GM18861 (cell line): ENCODE results near the gene SCAPER.
"Not testable (repeated sequence)": the region's sequence is repeated elsewhere in the genome, so short reads cannot be mapped to it uniquely, and the experiment has no call there.

Experiments used
- ATAC-seq: cut with Tn5 transposase; IDR thresholded peaks from one replicate; pipeline ENCODE4 v1.9.1; 2021; ENCODE audit not compliant: unreplicated experiment

SCAPER gene

DNA sequence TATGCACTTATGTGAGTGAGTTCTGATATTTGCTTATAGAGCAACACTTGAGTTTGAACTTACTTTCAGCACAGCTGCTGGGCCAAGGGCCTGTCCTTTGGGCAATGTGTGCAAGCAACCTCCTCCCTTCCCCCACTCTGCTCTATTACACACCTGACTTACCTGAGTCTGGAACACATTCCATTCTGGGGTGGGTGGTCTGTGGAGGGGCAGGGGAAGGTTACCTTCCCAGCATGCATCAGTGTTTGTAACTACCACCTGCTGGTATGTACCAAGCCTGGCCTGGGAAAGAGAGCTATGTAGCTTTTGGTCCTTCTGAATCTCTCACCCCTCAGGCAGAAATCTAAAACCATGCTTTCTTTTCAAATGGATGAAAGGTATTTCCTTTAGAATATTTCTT lies 465.6 kb downstream of the SCAPER start:
- ATAC-seq, result no peak

DNA sequence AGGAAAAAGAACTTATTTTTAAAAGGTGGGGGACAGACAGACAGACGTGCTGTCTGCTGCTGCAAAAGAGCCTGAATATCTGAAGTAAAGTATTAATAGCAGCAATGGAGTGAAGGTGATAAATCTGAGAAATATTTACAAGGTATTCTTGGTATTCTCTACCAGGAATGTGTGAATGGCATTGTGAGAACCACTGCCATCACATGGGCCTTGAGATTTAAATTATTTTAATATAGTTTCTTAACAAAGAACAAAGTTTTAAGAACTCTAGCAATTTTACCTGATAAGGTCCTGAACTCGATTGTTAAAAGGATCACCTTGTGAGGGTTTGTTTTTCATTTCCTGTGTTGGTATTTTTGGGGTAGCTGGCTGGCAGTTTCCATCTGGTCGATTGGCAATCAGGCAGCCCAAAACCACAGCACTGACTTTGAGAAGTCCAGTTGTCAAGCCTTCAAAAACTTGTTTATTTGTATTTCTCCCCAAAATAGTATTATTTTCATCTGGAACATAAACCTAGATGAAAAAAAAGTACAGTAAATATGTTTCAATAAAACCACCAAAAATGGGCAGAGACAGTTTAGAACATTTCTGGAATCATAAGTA lies 471.2 kb downstream of the SCAPER start:
- ATAC-seq, result no peak

DNA sequence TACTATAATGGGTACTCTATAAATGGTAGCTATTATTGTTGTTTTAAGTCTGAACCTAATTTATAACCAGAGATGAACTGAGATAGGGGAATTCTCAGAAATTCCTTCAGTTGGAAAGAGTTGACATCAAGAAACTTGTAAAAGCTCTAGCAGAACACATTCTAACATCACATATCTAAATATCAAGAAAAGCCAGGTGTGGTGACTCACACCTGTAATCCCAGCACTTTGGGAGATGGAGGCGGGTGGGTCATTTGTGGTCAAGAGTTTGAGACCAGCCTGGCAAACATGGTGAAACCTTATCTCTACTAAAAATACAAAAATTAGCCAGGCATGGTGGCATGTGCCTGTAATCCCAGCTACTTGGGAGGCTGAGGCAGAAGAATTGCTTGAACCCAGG lies 472.1 kb downstream of the SCAPER start:
- not testable (repeated sequence) for ATAC-seq

DNA sequence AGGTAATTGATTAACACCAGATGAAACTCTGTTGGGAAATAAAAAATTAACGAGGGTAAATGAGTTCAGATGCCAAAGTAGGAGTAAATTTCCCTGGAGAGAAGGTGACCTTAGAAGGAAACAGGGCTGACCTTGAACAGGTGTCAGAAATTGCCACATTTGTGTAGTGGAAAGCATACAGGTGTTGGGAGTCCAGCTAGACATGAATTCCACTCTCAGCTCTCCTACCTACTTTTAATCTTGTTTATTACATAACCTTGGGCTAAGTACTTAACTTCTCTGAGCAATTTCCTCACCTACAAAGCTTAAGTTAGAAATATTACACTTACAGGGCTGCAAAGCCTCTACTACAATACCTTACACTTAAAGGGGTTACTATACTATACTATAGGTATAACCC lies 472.5 kb downstream of the SCAPER start:
- no peak for ATAC-seq

DNA sequence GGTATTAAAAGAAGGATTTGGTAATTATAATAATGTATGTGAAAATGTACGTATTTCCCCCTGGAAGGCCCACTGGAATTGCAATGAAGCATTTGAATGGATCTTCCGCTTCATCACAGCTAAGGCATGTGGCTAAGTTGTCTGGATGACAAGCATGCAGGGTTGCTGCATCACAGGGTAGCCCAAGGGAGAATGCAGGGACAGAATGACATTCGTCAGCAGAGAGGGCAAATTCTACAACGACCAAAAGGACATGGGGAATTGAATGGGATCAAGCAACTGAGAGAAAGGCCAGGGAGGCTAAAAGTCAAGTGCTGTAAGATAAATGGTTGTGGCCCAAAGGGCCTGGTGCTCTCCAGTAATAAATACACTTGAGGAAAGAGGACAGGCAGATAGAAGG lies 473.2 kb downstream of the SCAPER start:
- ATAC-seq, result no peak

DNA sequence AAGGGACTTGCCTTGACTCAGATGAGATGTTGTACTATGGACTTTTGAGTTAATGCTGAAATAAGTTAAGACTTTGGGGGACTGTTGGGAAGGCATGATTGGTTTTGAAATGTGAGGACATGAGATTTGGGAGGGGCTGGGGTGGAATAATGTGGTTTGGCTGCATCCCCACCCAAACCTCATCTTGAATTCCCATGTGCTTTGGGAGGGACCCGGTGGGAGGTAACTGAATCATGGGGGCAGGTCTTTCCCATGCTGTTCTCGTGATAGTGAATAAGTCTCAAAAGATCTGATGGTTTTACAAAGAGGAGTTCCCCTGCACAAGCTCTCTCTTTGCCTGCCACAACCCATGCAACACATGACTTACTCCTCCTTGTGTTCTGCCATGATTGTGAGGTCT lies 474.4 kb downstream of the SCAPER start:
- ATAC-seq, result not testable (repeated sequence)

DNA sequence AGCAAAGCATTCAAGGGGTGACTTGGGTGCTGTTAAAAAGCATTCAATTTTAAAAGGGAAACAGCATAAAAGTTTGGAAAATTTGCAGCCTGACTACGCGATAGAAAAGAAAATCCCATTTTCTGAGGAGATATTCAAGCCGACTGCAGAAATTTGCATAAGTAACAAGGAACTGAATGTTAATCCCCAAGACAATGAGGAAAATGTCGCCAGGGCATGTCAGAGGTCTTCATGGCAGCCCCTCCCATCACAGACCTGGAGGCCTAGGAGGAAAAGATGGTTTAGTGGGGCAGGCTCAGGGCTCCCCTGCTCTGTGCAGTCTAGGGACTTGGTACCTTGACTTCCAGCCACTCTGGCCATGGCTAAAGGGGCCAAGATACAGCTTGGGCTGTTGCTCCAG lies 475.5 kb downstream of the SCAPER start:
- ATAC-seq, result no peak

DNA sequence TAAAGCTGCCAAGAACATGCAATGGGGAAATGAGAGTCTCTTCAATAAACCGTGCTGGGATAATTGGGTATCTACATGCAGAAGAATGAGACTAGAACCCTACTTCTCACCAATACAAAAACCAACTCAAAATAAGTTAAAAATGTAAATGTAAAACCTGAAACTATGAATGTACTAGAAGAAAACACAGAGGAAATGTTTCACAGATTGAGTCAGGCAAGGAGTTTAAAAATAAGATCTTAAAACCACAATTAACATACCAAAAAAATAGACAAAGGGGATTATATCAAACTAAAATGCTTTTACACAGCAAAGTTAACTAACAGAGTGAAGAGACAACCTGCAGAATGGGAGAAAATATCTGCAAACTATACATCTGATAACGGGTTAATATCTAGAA lies 478.2 kb downstream of the SCAPER start:
- ATAC-seq, result no peak

DNA sequence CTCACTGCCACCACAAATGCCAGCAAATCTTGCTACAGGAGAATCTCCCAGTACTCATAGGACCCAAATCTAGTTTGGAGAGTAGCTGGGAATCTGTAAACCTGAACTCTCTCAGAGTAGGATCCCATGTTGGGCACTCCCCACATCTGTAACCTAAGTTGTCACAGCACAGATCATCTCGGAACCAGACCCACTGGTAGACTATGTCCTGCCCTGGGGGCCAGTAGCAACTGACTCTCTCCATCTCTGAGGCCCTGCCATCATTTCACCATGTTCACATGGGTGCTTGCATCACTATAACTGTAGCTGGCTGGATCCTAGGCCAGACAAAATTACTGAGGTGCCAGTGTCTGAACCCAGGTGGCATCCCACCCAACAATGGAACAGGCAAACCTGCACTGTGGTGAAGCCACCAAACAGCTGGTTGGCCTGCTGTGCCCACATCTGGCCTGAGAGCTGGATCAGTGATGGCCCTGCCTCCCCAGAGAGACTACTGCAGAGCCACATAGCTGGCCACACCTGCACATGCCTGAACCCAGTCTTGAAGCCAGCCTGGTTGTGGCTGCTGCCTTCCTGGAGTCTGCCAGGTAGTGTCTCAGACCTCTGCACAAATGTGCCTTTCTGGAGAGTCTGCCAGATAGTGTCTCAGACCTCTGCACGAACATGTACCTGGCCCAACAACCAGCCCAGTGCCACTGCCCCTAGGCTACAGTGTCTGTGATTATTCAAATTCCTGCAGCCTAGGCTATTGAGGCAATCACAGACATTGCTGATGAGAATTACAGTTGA lies 486.6 kb downstream of the SCAPER start:
- no peak for ATAC-seq

DNA sequence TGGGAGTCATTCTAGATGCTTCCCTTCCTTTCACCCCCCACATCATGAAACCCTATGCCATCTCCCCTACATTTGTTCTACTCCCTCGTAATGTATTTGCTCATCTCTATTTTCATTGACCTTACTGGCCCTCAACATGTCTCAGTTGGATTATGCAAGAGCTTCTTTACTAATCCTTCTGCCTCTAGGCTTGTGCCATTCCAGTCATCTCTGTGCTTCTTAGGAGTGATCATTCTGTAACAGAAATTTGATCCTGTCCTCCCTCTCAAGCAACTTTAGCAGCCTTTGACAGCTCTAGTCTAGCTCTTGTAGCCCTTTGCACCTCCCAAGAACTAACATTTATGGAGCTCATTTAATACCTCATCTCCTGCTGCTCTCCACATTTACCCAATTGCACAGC lies 503.9 kb downstream of the SCAPER start:
- no peak for ATAC-seq

DNA sequence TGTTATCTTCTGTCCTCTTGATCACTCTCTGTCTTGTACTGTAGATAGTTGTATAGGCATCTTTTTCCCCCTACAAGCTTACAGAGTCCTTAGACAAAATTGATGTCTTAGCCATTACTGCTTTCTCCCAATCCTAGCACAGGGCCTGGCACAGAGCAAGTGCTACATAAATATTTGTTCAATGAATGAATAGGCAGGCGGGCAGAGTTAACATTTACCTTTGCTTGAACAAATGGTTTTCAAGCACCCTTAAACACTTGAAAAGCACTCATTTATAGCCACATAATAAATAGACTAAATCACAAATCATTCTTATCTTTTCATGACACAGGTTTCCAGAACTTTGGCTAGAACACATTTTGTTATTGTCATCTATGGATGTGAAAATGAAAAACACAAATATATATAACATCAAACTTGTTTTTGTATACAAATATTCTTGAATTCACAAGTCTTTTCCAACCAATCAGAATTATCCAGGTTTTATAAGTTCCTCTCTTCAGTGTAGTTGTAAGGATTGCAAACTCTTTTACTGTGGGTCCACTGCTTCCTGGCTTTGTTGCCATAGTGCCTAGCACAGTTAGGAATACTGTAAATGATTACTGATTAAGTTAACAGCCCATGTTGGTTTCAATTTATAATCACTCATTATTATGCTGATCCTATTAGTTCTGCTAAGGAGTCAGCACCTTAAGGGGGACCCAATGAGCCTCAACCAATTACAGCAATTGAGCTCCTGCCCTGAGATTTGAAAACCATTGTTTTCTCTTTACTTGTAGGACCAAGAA lies 506.6 kb downstream of the SCAPER start:
- no peak for ATAC-seq

DNA sequence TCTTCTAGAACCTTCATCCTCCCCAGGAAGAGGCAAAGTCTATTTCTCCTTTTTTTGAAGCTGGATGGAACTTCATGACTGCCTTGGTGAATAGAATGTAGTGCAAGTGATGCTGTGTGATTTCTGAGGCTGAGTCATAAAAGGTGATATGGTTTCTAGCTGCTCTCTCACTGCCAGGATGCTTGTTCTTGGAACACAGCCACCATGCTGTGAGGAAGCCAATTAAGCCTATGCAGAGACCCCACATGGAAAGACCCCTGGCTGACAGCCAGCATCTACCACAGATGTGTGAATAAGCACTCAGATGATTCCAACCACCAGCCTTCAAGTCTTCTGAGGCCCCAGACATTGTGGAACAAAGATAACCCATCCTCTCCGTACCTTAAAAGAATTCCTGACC lies 511.5 kb downstream of the SCAPER start:
- ATAC-seq, result no peak

DNA sequence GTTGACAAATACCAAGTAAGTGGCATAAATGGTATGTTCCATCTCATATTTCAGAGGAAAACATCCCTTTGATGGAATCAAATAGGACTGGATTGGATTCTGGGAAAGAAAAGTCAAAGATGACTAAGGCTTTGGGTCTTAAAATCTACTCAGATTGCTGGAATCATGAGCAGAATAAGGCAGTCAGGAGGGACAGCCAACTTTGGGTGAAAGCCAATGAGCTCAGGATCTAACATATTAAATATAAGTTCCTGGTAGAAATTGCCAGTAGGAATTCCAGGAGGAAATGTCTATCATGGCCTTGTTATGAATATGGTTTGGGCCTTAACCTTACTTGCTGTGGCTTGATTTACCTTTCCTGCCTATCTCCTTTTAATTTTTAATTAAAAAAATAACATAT lies 513.3 kb downstream of the SCAPER start:
- ATAC-seq, result no peak

DNA sequence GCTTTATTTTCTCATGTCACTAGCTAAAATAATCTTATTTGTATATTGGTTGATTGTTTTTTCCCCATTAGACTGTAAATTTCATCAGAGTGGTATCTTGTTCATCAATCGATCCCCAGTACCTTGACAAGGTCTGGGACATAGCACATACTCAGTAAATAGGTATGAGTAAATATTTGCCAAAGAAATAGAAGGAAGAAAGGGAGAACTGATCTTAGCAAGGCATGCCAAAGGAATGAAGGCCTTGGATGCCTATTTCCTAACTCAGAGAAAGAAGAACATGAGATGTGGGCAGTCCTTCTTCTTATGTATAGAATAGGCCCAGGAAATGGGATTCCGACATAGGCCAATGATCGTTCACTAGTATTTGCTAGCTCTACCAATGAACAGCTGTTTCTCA lies 513.8 kb downstream of the SCAPER start:
- no peak for ATAC-seq

DNA sequence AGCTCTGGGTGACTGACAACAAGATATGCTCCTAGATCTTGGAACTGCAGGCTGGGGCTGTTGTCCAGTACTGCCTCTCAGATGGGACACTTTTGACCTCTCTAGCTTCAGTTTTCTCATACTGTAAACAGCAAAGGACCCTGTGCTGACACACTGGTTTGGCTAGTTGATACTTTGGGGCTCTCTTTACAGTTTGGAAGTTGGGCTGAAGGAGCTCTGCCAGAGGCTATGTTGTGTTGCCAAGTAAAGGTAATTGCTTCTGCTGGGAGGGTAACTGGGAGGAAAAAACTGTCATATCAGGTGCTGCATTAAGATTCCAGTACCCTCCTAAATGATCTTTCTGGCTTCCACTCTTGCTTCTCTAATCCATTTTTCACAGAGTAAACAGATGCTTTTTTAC lies 514.6 kb downstream of the SCAPER start:
- ATAC-seq, result no peak

DNA sequence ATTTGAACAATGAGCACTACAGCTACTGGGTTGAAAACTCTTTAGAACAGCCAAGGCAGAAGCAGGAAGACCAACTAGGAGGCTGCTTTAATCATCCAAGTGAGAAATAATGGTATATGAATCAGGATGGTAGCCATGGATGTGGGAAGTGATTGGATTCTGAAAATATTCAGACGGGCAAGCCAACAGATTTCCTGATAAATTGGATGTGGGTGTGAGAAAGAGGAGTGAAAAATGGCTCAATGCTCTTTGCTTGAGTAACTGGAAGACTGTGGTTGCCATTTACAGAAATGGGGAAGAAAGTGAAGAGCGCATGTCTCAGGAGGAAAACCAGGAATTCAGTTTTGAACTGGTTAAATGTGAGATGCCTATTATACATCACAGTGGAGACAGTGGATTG lies 518.2 kb downstream of the SCAPER start:
- ATAC-seq, result no peak

DNA sequence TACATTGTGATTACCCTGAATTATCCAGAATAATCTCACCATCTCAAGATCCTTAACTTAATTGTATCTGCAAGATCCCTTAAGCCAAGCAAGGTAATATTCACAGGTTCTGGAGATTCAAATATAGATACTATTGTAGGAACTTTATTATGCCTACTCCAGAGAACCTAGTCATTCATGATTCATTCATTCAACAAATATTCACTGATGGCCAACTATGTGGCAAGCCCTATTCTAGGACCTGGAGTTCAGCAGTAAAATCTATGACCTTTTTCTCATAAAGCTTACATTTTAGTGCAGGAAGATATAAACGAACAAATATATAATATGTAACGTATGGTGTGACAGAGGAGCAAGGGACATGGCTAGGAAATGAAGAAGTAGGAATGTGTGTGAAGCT lies 519.0 kb downstream of the SCAPER start:
- no peak for ATAC-seq

DNA sequence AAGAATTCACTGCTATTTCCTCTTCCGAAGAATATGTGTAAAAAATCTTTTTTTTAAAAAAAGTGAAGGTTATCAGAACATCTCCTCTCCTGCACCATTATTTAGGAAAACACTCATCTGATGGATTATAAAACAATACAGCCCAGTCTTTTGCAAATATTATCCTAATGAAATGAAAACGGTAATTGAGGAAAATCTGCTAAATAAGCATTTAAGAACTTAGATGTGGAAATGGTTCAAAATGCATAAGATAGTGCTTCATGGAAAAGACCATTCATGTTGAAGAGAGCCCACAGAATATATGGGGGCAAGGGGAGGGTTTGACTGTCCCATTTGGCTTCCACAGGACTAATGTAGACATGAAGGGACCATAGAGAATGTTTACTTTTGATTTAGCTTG lies 520.7 kb downstream of the SCAPER start:
- no peak for ATAC-seq

DNA sequence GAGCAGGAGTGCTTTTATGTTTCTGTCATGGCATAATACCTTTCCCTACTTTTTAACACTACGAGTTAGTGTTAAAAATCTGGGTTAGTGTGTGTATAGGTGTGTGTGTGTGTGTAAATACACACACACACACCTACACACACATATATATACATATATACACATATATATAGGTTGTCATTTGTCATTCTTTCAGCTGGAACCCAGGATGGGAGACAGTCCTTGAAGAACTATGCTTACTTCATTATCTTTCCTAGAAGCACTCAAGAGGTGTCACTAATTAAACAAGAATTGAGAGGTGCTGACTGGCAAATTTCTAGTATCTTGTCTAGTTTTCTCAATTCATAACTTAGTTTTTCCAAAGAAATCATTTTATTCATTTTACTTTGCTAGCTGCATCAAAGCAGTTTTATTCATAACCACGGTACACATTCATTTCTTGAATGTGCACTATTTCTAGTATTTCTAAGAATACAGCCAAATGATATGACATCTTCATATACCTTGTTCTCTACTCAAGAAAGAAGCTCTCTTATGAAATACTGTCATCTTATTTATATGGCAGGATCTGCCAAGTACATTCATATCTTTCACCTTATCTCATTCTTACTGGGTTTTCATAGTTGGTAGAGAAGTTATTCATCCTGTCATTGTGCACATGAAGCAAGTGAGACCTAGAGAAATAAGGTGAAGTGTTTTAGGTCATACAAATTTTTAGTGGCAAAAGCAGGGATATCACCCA lies 522.0 kb downstream of the SCAPER start:
- ATAC-seq, result no peak

DNA sequence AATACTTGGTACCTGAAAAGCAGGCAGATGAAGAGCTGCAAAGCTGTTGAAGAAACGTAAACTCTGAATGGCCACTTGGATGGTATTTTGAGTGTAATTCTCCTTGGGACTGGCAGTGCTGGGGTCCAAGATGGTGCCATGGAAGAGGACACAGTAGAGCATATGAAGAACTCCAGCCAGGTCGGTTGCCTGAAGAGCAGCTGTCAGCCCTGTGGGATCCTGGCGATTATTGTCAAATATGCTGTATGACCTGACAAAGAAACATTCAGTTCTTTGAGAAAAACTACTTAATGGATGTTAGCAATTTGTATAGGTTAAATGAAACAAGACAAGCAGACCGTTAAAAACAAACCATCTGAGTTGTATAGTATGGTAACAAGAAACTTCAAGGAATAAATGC lies 523.8 kb downstream of the SCAPER start:
- ATAC-seq, result no peak

DNA sequence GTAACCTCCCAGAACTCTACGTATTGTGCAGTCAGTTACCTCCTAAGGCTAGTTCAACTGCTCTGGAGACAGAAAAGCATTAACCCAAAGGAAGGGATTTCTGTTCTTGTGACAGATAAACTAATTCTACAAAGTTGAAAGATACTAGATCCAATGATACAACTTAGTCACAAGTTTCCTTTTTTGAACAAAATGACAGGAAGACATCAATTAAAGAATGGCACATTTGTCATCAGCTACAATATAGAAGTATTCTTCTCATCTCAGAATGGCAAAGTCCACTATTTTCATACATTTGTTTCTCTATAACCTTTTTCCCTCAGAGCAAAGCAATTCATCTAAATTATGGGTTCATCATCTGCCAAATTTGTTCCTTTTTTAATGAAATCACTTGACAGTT lies 524.9 kb downstream of the SCAPER start:
- no peak for ATAC-seq
